ENCODE results near the gene PHACTR1. TPM values are rescaled to one million over a fixed set of nuclear protein-coding genes. Genes with fewer than 3 reads are reported as not detected.
A peak's percentile ranks its signal among the peaks of the same experiment; 100 is the strongest.

Gene PHACTR1
- total RNA-seq, 2 donors from 2014 or later = 2.8 to 6.3 TPM

- no peaks in the 10 kb centered on the region for H3K36me3 Mint-ChIP-seq (ENCODE audit: low read depth)
- Histone ChIP-seq H3K4me1 (ENCODE audit: control insufficient read depth, insufficient read depth, low read length) (peaks cover 4% of the 10 kb centered on the region), H3K9me3 (ENCODE audit: control insufficient read depth, low read length) (no peaks in the 10 kb centered on the region), H3K9ac (ENCODE audit: extremely low read depth, low read length, poor library complexity, severe bottlenecking) (no peak overlapping the region), H3K27ac (ENCODE audit: low read depth, low read length) (no peak overlapping the region), H3K4me3 (ENCODE audit: low read length) (no peak overlapping the region), H3K27me3 (ENCODE audit: control insufficient read depth, insufficient read depth, low read length, poor library complexity, severe bottlenecking) (peaks cover 20% of the 10 kb centered on the region), H3K36me3 (ENCODE audit: control insufficient read depth, insufficient read depth, low read length) (no peaks in the 10 kb centered on the region)
- no peaks in the 10 kb centered on the region for H3K9me3 Mint-ChIP-seq
- no peak for DNase-seq
- no peak overlapping the region for H3K4me3 Mint-ChIP-seq
- H3K27me3 Mint-ChIP-seq (ENCODE audit: insufficient read depth) = peaks cover 22% of the 10 kb centered on the region
- 83 to 88% methylated on average over 2 to 4 of the region's 4 CpGs for WGBS, 2 experiments (ENCODE audit: insufficient coverage in 1 of 2, insufficient read length in 1 of 2)
- H3K27ac Mint-ChIP-seq = no peak overlapping the region
- H3K4me1 Mint-ChIP-seq = peaks cover 17% of the 10 kb centered on the region
- no peak for TF ChIP-seq CTCF (conservative IDR thresholded peaks at IDR 0.05)
Measured at GRCh38 chr6:12952318-12952717, 235.8 kb downstream of the PHACTR1 start.

- Histone ChIP-seq H3K27me3 (ENCODE audit: control insufficient read depth, insufficient read depth, low read length, poor library complexity, severe bottlenecking) (peaks cover 36% of the 10 kb centered on the region), H3K9me3 (ENCODE audit: control insufficient read depth, low read length) (no peaks in the 10 kb centered on the region), H3K27ac (ENCODE audit: low read depth, low read length) (no peak overlapping the region), H3K4me3 (ENCODE audit: low read length) (no peak overlapping the region), H3K4me1 (ENCODE audit: control insufficient read depth, insufficient read depth, low read length) (peaks cover 4% of the 10 kb centered on the region), H3K36me3 (ENCODE audit: control insufficient read depth, insufficient read depth, low read length) (no peaks in the 10 kb centered on the region), H3K9ac (ENCODE audit: extremely low read depth, low read length, poor library complexity, severe bottlenecking) (no peak overlapping the region)
- 37 to 46% methylated on average over 5 of the region's 5 CpGs for WGBS, 2 experiments (ENCODE audit: insufficient coverage in 1 of 2, insufficient read length in 1 of 2)
- Mint-ChIP-seq H3K9me3 (no peaks in the 10 kb centered on the region), H3K27me3 (ENCODE audit: insufficient read depth) (peaks cover 48% of the 10 kb centered on the region), H3K4me1 (peaks cover 30% of the 10 kb centered on the region), H3K4me3 (peak overlapping the region; percentile 54), H3K27ac (no peak overlapping the region), H3K36me3 (ENCODE audit: low read depth) (no peaks in the 10 kb centered on the region)
- no peak for TF ChIP-seq CTCF (conservative IDR thresholded peaks at IDR 0.05)
- peak; percentile 72 for DNase-seq
Measured at GRCh38 chr6:12955956-12956355, 239.4 kb downstream of the PHACTR1 start.

GRCh38 chr6:12956991-12957320 is 240.4 kb downstream of the PHACTR1 start:
- Mint-ChIP-seq H3K4me1 (peaks cover 30% of the 10 kb centered on the region), H3K36me3 (ENCODE audit: low read depth) (no peaks in the 10 kb centered on the region), H3K27me3 (ENCODE audit: insufficient read depth) (peaks cover 51% of the 10 kb centered on the region), H3K27ac (no peak overlapping the region), H3K9me3 (no peaks in the 10 kb centered on the region), H3K4me3 (peak overlapping the region; percentile 54)
- no peaks in the 10 kb centered on the region for H3K36me3 ChIP-seq (ENCODE audit: control insufficient read depth, insufficient read depth, low read length)
- no peaks in the 10 kb centered on the region for H3K9me3 ChIP-seq (ENCODE audit: control insufficient read depth, low read length)
- H3K9ac ChIP-seq (ENCODE audit: extremely low read depth, low read length, poor library complexity, severe bottlenecking) = no peak overlapping the region
- H3K27me3 ChIP-seq (ENCODE audit: control insufficient read depth, insufficient read depth, low read length, poor library complexity, severe bottlenecking) = peaks cover 36% of the 10 kb centered on the region
- 27% methylated on average over 5 of the region's 6 CpGs; no CpG with 5 or more reads in 1 of the 2 experiments for WGBS, 2 experiments (ENCODE audit: insufficient coverage in 1 of 2, insufficient read length in 1 of 2)
- no peak for DNase-seq
- H3K27ac ChIP-seq (ENCODE audit: low read depth, low read length) = no peak overlapping the region
- H3K4me1 ChIP-seq (ENCODE audit: control insufficient read depth, insufficient read depth, low read length) = peaks cover 4% of the 10 kb centered on the region
- peak overlapping the region; percentile 70 for H3K4me3 ChIP-seq (ENCODE audit: low read length)
- no peak for TF ChIP-seq CTCF (conservative IDR thresholded peaks at IDR 0.05)
